H1 (cell line): ENCODE results near the gene SLC36A4. TPM values are rescaled to one million over a fixed set of nuclear protein-coding genes. Genes with fewer than 3 reads are reported as not detected.
A peak's percentile ranks its signal among the peaks of the same experiment; 100 is the strongest.

ENCODE experiments used
- CTCF ChIA-PET: fragments of 300-600 bp; sonication (Branson Sonifier 250); formaldehyde crosslinking; loops from one replicate; lab custom pipeline; 2021; ENCODE audit not compliant: partially characterized antibody; lab: Charles Lee
- POLR2A ChIA-PET: fragments of 300-600 bp; sonication (Branson Sonifier 250); formaldehyde crosslinking; loops from one replicate; lab custom pipeline; 2021; ENCODE audit warnings: inconsistent platforms; ENCODE audit not compliant: partially characterized antibody; lab: Charles Lee
- DNase-seq, 2 experiments: peaks; one replicate each; pipeline versions ENCODE4 v3.0.0 to v3.0.0-alpha.2; 2010 to 2022; ENCODE audit warnings: low spot score in 2 of 2, low read depth in 1 of 2, mixed read lengths in 1 of 2
- FAIRE-seq: peaks from 2 replicates; lab custom pipeline; 2011; peaks lifted over from hg19 to GRCh38; lab: Jason Lieb, UNC
- H2AFZ ChIP-seq: 2 replicates; pipeline ENCODE4 v1.8.1; 2012; ENCODE audit warnings: low read length, inconsistent platforms
- H2AK5ac ChIP-seq: 2 replicates; pipeline ENCODE4 v1.6.1; 2013; ENCODE audit warnings: low read depth, low read length
- H2BK120ac ChIP-seq: replicated peaks from 2 replicates; pipeline ENCODE3; 2013; ENCODE audit warnings: low read depth, low read length, inconsistent platforms
- H2BK12ac ChIP-seq: 2 replicates; pipeline ENCODE4 v1.6.1; 2013; ENCODE audit warnings: low read depth, low read length
- H2BK15ac ChIP-seq: 2 replicates; pipeline ENCODE4 v1.6.1; 2013; ENCODE audit warnings: low read length
- H2BK20ac ChIP-seq: 2 replicates; pipeline ENCODE4 v1.6.1; 2013; ENCODE audit warnings: low read length
- H2BK5ac ChIP-seq: 2 replicates; pipeline ENCODE4 v1.6.1; 2013; ENCODE audit warnings: low read depth, low read length
- H3K14ac ChIP-seq: 2 replicates; pipeline ENCODE4 v1.6.1; 2013; ENCODE audit warnings: inconsistent platforms; ENCODE audit not compliant: insufficient read length
- H3K18ac ChIP-seq: 2 replicates; pipeline ENCODE4 v1.6.1; 2013; ENCODE audit warnings: low read length; ENCODE audit errors: extremely low read depth
- H3K23ac ChIP-seq: 2 replicates; pipeline ENCODE4 v1.6.1; 2013; ENCODE audit warnings: inconsistent platforms; ENCODE audit not compliant: insufficient read length
- H3K23me2 ChIP-seq: 2 replicates; pipeline ENCODE4 v1.6.1; 2013; ENCODE audit warnings: low read depth, low read length
- H3K27ac ChIP-seq: 2 replicates; pipeline ENCODE4 v1.6.1; 2011; ENCODE audit warnings: low read depth, low read length, inconsistent platforms
- H3K27me3 ChIP-seq, 4 experiments: replicated peaks in 1 of 4; 1 replicate in 1 of 4; 2 replicates in 3 of 4; pipeline versions ENCODE4 v1.6.1 to v1.8.1; 2011 to 2013; ENCODE audit warnings: low read length in 3 of 4, mild to moderate bottlenecking in 3 of 4, inconsistent platforms in 2 of 4, mixed read lengths in 2 of 4, moderate library complexity in 1 of 4; ENCODE audit not compliant: control insufficient read depth in 3 of 4, insufficient read depth in 3 of 4; ENCODE audit errors: extremely low read depth in 1 of 4
- H3K36me3 ChIP-seq, 4 experiments: 2 replicates each; pipeline versions ENCODE4 v1.6.1 to v1.8.1; 2011 to 2013; ENCODE audit warnings: mild to moderate bottlenecking in 4 of 4, low read length in 3 of 4, moderate library complexity in 2 of 4, control low read depth in 1 of 4, inconsistent platforms in 1 of 4; ENCODE audit not compliant: insufficient read depth in 4 of 4, control insufficient read depth in 2 of 4
- H3K4ac ChIP-seq: replicated peaks from 2 replicates; pipeline ENCODE3; 2013; ENCODE audit warnings: low read length, low read depth, mixed read lengths, inconsistent platforms; ENCODE audit not compliant: insufficient read length
- H3K4me1 ChIP-seq, 4 experiments: replicated peaks in 1 of 4; 1 replicate in 1 of 4; 2 replicates in 3 of 4; pipeline versions ENCODE4 v1.6.1 to v1.8.1; 2011 to 2013; ENCODE audit warnings: low read length in 3 of 4, inconsistent platforms in 2 of 4, mixed read lengths in 1 of 4; ENCODE audit not compliant: insufficient read depth in 4 of 4, control insufficient read depth in 3 of 4
- H3K4me2 ChIP-seq, 2 experiments: 2 replicates each; pipeline versions ENCODE4 v1.6.1 to v1.8.1; 2011 to 2013; ENCODE audit warnings: low read depth in 2 of 2, low read length in 2 of 2, control low read depth in 1 of 2, inconsistent platforms in 1 of 2, mild to moderate bottlenecking in 1 of 2; ENCODE audit not compliant: insufficient read depth in 1 of 2
- H3K4me3 ChIP-seq, 4 experiments: fragments of 200-600, 300-600 bp in 1 of 4; sonication (generic), shearing (Covaris generic), sonication (Bioruptor Twin) in 1 of 4; 2 replicates each; pipeline versions ENCODE4 v1.5.1 to v1.8.1; 2011 to 2016; ENCODE audit warnings: low read length in 4 of 4, low read depth in 3 of 4, control low read depth in 2 of 4, inconsistent platforms in 2 of 4, mild to moderate bottlenecking in 2 of 4, mixed read lengths in 1 of 4, moderate library complexity in 1 of 4; ENCODE audit not compliant: insufficient read depth in 2 of 4; ENCODE audit errors: extremely low read depth in 1 of 4
- H3K56ac ChIP-seq: replicated peaks from 2 replicates; pipeline ENCODE3; 2013; ENCODE audit warnings: low read depth, mild to moderate bottlenecking, mixed read lengths, low read length, inconsistent platforms; ENCODE audit not compliant: insufficient read length
- H3K79me1 ChIP-seq: 2 replicates; pipeline ENCODE4 v1.6.1; 2013; ENCODE audit warnings: low read depth, low read length, control low read depth
- H3K79me2 ChIP-seq, 2 experiments: 2 replicates each; pipeline versions ENCODE4 v1.6.1 to v1.8.1; 2012 to 2013; ENCODE audit warnings: low read length in 2 of 2, mild to moderate bottlenecking in 2 of 2, inconsistent platforms in 1 of 2; ENCODE audit not compliant: insufficient read depth in 2 of 2, control insufficient read depth in 1 of 2
- H3K9ac ChIP-seq, 4 experiments: replicated peaks in 1 of 4; 1 replicate in 1 of 4; 2 replicates in 3 of 4; pipeline versions ENCODE4 v1.6.1 to v1.8.1; 2011 to 2013; ENCODE audit warnings: low read depth in 3 of 4, low read length in 3 of 4, control low read depth in 2 of 4, mild to moderate bottlenecking in 2 of 4, moderate library complexity in 2 of 4, inconsistent platforms in 1 of 4; ENCODE audit errors: extremely low read depth in 1 of 4
- H3K9me3 ChIP-seq, 2 experiments: 2 replicates each; pipeline versions ENCODE4 v1.6.1 to v1.8.1; 2012 to 2013; ENCODE audit warnings: mild to moderate bottlenecking in 2 of 2, moderate library complexity in 2 of 2, control low read depth in 1 of 2, inconsistent platforms in 1 of 2, low read depth in 1 of 2, low read length in 1 of 2, mixed read lengths in 1 of 2; ENCODE audit not compliant: insufficient read depth in 2 of 2
- H4K20me1 ChIP-seq, 2 experiments: replicated peaks in 1 of 2; 2 replicates each; pipeline versions ENCODE3 to v1.8.1; 2011 to 2013; ENCODE audit warnings: inconsistent platforms in 2 of 2, low read length in 2 of 2, mild to moderate bottlenecking in 1 of 2; ENCODE audit not compliant: insufficient read depth in 2 of 2, control insufficient read depth in 1 of 2
- H4K5ac ChIP-seq: 2 replicates; pipeline ENCODE4 v1.6.1; 2013; ENCODE audit warnings: low read length, low read depth, mixed read lengths, inconsistent platforms; ENCODE audit not compliant: insufficient read length
- H4K8ac ChIP-seq: 2 replicates; pipeline ENCODE4 v1.8.0; 2013; ENCODE audit warnings: mild to moderate bottlenecking, moderate library complexity, low read length, inconsistent platforms; ENCODE audit not compliant: insufficient read depth; ENCODE audit errors: extremely low read depth
- H4K91ac ChIP-seq: replicated peaks from 2 replicates; pipeline ENCODE3; 2013; ENCODE audit warnings: low read length, mixed read lengths, inconsistent platforms; ENCODE audit not compliant: insufficient read length
- EGR1 ChIP-seq: IDR thresholded peaks from 2 replicates; pipeline ENCODE4 v1.6.1; 2011; ENCODE audit warnings: low read depth, low read length, borderline replicate concordance
- KDM4A ChIP-seq: IDR thresholded peaks from one replicate; pipeline ENCODE4 v1.7.1; 2012; ENCODE audit warnings: low read depth, mild to moderate bottlenecking, moderate library complexity, low read length, inconsistent platforms; ENCODE audit not compliant: severe bottlenecking
- MAFK ChIP-seq: IDR thresholded peaks from 2 replicates; pipeline ENCODE4 v1.6.1; 2012; ENCODE audit warnings: low read depth, mild to moderate bottlenecking, improper control_type of control experiment, low read length
- RAD21 ChIP-seq, 2 experiments: IDR thresholded peaks in 1 of 2; conservative IDR thresholded peaks in 1 of 2; 2 replicates each; pipeline ENCODE4 v1.6.1; 2011; ENCODE audit warnings: low read depth in 2 of 2, low read length in 2 of 2, improper control_type of control experiment in 1 of 2, inconsistent platforms in 1 of 2, mild to moderate bottlenecking in 1 of 2, moderate library complexity in 1 of 2
- YY1 ChIP-seq: IDR thresholded peaks from 2 replicates; pipeline ENCODE4 v1.6.1; 2011; ENCODE audit warnings: low read depth, mild to moderate bottlenecking, low read length
- ZNF274 ChIP-seq: IDR thresholded peaks from 2 replicates; pipeline ENCODE4 v1.7.0; 2012; ENCODE audit warnings: low read length, borderline replicate concordance; ENCODE audit errors: extremely low read depth
- WGBS, 2 experiments: shearing (Covaris generic) in 1 of 2; methylation state at CpG; one replicate each; pipeline versions ENCODE4 v1.1.6 to v1.1.7; 2013 to 2015; ENCODE audit warnings: low lambda C conversion rate in 2 of 2, mixed read lengths in 2 of 2, inconsistent platforms in 1 of 2, low coverage in 1 of 2, missing lambda C conversion rate in 1 of 2; ENCODE audit not compliant: insufficient replicate concordance in 2 of 2, insufficient coverage in 1 of 2, insufficient read length in 1 of 2; ENCODE audit errors: extremely low coverage in 1 of 2, missing lambda C conversion rate in 1 of 2; 5-methylcytosine and 5-hydroxymethylcytosine counted together
- polyA plus RNA-seq, 7 experiments: library from polyadenylated mRNA; depleted of rRNA in 3 of 7; stranded (reverse) in 5 of 7; unstranded in 2 of 7; fragments of >200 nt in 5 of 7; fragments of 200-250 nt in 2 of 7; gene quantifications; 1 replicate in 5 of 7; 2 replicates in 1 of 7; 4 replicates in 1 of 7; pipeline versions ENCODE4 v1.2.1 to v1.2.3, GENCODE V29; 2011 to 2013; ENCODE audit warnings: missing spikeins in 2 of 7, mixed read lengths in 2 of 7
- total RNA-seq: library from RNA; stranded (reverse); fragmentation: NEBNext Ultra II Directional; extraction: Animal tissue kit (Norgen Biotek cat#: 25700); gene quantifications from 2 replicates; pipeline ENCODE4 v1.2.1, GENCODE V29; 2021
- TF ChIP-seq, protein P1 (sequence below), 3 experiments: IDR thresholded peaks; 1 replicate in 2 of 3; 2 replicates in 1 of 3; pipeline versions ENCODE4 v1.5.1 to v1.6.1; 2011; ENCODE audit warnings: low read length in 3 of 3, mild to moderate bottlenecking in 3 of 3, inconsistent platforms in 2 of 3, low read depth in 1 of 3, moderate library complexity in 1 of 3; ENCODE audit not compliant: insufficient read depth in 1 of 3; ENCODE audit errors: control extremely low read depth in 1 of 3
- TF ChIP-seq, protein P2 (sequence below): IDR thresholded peaks from 2 replicates; pipeline ENCODE4 v1.6.1; 2012; ENCODE audit warnings: low read length, inconsistent platforms

Gene SLC36A4
- total and polyA plus RNA-seq, 2 of the 8 experiments (the other 6 are each of a cell fraction or from before 2014, with no cell fraction given) = 10.2 to 22.7 TPM

DNA sequence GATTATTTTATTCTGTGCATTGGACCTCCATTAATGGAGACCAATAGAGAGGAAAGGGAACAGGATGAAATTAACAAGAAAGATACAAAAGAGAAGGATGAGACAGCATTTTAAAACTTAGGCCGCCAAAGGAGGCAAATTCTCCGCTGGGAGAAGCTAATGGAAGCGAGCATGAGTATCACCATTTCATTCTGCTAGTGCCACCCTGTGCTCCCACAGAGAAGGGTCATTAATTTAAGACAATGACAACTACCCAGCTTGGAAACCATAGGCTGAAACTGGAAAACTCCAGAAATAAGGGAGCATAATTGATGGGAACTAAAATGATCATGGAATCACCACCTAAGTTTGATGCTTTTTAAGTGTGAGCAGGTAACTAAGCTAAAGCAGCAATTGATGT, 69.2 kb downstream of the SLC36A4 start:
- Histone ChIP-seq H3K4me3 (no peak overlapping the region), H3K9ac (peak overlapping the region in 1 of 4 experiments; percentile 34; a peak in 1 of 7 replicates), H2BK12ac (no peak overlapping the region), H3K79me2 (no peaks in the 10 kb centered on the region), H3K4me1 (no peaks in the 10 kb centered on the region), H2AK5ac (no peak overlapping the region), H3K36me3 (no peaks in the 10 kb centered on the region), H2AFZ (0 out of 2 replicates have a peak overlapping the region, but pooled peaks have one; percentile 31), H3K27ac (no peak overlapping the region), H3K9me3 (no peaks in the 10 kb centered on the region), H4K91ac (no peak overlapping the region), H3K18ac (no peak overlapping the region), H3K27me3 (no peaks in the 10 kb centered on the region), H4K5ac (no peak overlapping the region), H2BK120ac (no peak overlapping the region), H4K20me1 (no peaks in the 10 kb centered on the region), H3K79me1 (no peaks in the 10 kb centered on the region), H3K56ac (no peak overlapping the region), H4K8ac (no peak overlapping the region), H2BK20ac (no peak overlapping the region), H3K4ac (no peak overlapping the region), H3K14ac (no peak overlapping the region), H2BK5ac (no peak overlapping the region), H2BK15ac (no peak overlapping the region), H3K23ac (no peak overlapping the region), H3K23me2 (no peaks in the 10 kb centered on the region), H3K4me2 (no peak overlapping the region)
- no peak for TF ChIP-seq YY1
- TF ChIP-seq ZNF274 = no peak
- no peak for TF ChIP-seq KDM4A
- TF ChIP-seq, protein P1, sequence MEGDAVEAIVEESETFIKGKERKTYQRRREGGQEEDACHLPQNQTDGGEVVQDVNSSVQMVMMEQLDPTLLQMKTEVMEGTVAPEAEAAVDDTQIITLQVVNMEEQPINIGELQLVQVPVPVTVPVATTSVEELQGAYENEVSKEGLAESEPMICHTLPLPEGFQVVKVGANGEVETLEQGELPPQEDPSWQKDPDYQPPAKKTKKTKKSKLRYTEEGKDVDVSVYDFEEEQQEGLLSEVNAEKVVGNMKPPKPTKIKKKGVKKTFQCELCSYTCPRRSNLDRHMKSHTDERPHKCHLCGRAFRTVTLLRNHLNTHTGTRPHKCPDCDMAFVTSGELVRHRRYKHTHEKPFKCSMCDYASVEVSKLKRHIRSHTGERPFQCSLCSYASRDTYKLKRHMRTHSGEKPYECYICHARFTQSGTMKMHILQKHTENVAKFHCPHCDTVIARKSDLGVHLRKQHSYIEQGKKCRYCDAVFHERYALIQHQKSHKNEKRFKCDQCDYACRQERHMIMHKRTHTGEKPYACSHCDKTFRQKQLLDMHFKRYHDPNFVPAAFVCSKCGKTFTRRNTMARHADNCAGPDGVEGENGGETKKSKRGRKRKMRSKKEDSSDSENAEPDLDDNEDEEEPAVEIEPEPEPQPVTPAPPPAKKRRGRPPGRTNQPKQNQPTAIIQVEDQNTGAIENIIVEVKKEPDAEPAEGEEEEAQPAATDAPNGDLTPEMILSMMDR (IDR thresholded peaks at IDR 0.05; ENCODE audit: control extremely low read depth in 1 of 3, insufficient read depth in 1 of 3, low read depth in 1 of 3, low read length in 3 of 3) = peak in 2 of 3 experiments; percentile 6 to 28; a peak in 2 of 4 replicates
- peak; percentile 37 to 58 for TF ChIP-seq RAD21 (IDR thresholded peaks at IDR 0.05 in 1 of 2, conservative IDR thresholded peaks at IDR 0.05 in 1 of 2; ENCODE audit: low read depth in 2 of 2, low read length in 2 of 2)
- 0 out of 2 replicates have a peak, but pooled peaks have one; percentile 17 for TF ChIP-seq MAFK
- TF ChIP-seq EGR1 = no peak
- TF ChIP-seq, protein P2, sequence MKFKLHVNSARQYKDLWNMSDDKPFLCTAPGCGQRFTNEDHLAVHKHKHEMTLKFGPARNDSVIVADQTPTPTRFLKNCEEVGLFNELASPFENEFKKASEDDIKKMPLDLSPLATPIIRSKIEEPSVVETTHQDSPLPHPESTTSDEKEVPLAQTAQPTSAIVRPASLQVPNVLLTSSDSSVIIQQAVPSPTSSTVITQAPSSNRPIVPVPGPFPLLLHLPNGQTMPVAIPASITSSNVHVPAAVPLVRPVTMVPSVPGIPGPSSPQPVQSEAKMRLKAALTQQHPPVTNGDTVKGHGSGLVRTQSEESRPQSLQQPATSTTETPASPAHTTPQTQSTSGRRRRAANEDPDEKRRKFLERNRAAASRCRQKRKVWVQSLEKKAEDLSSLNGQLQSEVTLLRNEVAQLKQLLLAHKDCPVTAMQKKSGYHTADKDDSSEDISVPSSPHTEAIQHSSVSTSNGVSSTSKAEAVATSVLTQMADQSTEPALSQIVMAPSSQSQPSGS = no peak
- 74% methylated on average over 3 of the region's 3 CpGs; no CpG with 5 or more reads in 1 of the 2 experiments for WGBS, 2 experiments
- DNase-seq (no peak), FAIRE-seq (no peak)
- POLR2A ChIA-PET = interaction anchor here (0.6 to 4.9 kb wide), 4 partner anchors 11 to 145 kb away, joined by 3 to 29 read pairs (median 3); no protein-coding TSS in a partner anchor
- CTCF ChIA-PET = interaction anchor here (0.8 to 3.2 kb wide), 16 partner anchors 11 to 192 kb away, joined by 3 to 25 read pairs (median 4); partner anchors contain the start of gene MTNR1B
